ENCODE data around the gene USP20.
A peak's percentile ranks its signal among the peaks of the same experiment; 100 is the strongest.

The USP20 gene

GRCh38 chr9:129875687-129876395, 40.6 kb downstream of the USP20 start:
- DNase-seq (ENCODE audit: low spot score): peak; percentile 80

GRCh38 chr9:129876815-129877214, 41.6 kb downstream of the USP20 start:
- no peak for DNase-seq (ENCODE audit: low spot score)

GRCh38 chr9:129878291-129878690, 43.0 kb downstream of the USP20 start:
- no peak for DNase-seq (ENCODE audit: low spot score)

- no peak for DNase-seq (ENCODE audit: low spot score)
Observed at GRCh38 chr9:129879103-129879699, 43.9 kb downstream of the USP20 start.

- DNase-seq (ENCODE audit: low spot score): no peak
Observed at GRCh38 chr9:129879991-129880653, 44.9 kb downstream of the USP20 start.

- DNase-seq (ENCODE audit: low spot score): no peak
Observed at GRCh38 chr9:129880654-129881546, 45.6 kb downstream of the USP20 start.

GRCh38 chr9:129881547-129882324, 46.5 kb downstream of the USP20 start:
- no peak for DNase-seq (ENCODE audit: low spot score)

GRCh38 chr9:129884220-129885017, 49.2 kb downstream of the USP20 start:
- DNase-seq (ENCODE audit: low spot score): peak; percentile 89

- peak; percentile 55 for DNase-seq (ENCODE audit: low spot score)
Observed at GRCh38 chr9:129885018-129885669, 49.9 kb downstream of the USP20 start.

- peak; percentile 69 for DNase-seq (ENCODE audit: low spot score)
Observed at GRCh38 chr9:129885670-129886106, 50.4 kb downstream of the USP20 start.

- peak; percentile 57 for DNase-seq (ENCODE audit: low spot score)
Observed at GRCh38 chr9:129886226-129887174, 51.2 kb downstream of the USP20 start.

GRCh38 chr9:129887334-129888292, 52.4 kb downstream of the USP20 start:
- no peak for DNase-seq (ENCODE audit: low spot score)

GRCh38 chr9:129888293-129889121, 53.2 kb downstream of the USP20 start:
- no peak for DNase-seq (ENCODE audit: low spot score)

GRCh38 chr9:129889122-129889940, 54.1 kb downstream of the USP20 start:
- DNase-seq (ENCODE audit: low spot score): no peak

GRCh38 chr9:129889941-129890717, 54.9 kb downstream of the USP20 start:
- DNase-seq (ENCODE audit: low spot score): no peak

Measured in cerebellar cortex (tissue), 1 donor.